Measurements from ENCODE around the gene HIF1A. TPM values are rescaled to one million over a fixed set of nuclear protein-coding genes. Genes with fewer than 3 reads are reported as not detected.

Gene HIF1A
- total and polyA plus RNA-seq, 2 of the 8 experiments (the other 6 are each of a cell fraction or from before 2014, with no cell fraction given), result 54.8 to 175 TPM

DNA sequence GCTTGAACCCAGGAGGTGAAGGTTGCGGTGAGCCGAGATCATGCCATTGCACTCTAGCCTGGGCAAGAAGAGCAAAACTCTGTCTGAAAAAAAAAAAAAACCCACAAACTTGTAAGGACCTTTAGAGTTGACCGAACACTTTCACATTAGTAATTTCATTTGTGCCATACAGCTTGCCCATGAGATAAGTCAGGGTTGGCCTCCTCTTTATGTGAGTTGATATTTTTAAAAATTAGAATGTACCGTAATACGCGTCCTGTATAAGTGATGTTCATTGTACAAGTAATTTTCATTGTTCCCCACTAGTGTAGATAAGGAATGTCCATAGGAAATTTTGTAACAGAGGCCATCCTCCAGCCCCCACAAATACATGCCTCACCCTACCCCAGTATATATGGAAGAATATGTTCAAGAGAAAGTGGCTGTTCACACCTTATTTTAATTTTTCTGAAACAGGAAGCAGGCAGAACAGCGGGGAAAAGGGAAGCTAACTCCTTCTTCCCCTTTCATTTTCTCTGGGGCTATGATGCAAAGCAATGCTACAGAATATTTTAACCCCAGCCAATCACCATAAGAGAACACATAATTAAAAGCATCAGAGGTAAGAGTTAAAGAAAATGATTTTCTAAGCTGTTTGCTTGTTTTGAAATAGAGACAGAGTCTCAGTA, 31.9 kb upstream of the HIF1A start (continued):
- no peak for TF ChIP-seq CBX8 (IDR thresholded peaks at IDR 0.05; ENCODE audit: borderline replicate concordance, low read depth, low read length)
